ENCODE data around the gene CARD19. TPM values are rescaled to one million over a fixed set of nuclear protein-coding genes. Genes with fewer than 3 reads are reported as not detected.

Gene CARD19
- total RNA-seq, 1 donor: 221 TPM

DNA sequence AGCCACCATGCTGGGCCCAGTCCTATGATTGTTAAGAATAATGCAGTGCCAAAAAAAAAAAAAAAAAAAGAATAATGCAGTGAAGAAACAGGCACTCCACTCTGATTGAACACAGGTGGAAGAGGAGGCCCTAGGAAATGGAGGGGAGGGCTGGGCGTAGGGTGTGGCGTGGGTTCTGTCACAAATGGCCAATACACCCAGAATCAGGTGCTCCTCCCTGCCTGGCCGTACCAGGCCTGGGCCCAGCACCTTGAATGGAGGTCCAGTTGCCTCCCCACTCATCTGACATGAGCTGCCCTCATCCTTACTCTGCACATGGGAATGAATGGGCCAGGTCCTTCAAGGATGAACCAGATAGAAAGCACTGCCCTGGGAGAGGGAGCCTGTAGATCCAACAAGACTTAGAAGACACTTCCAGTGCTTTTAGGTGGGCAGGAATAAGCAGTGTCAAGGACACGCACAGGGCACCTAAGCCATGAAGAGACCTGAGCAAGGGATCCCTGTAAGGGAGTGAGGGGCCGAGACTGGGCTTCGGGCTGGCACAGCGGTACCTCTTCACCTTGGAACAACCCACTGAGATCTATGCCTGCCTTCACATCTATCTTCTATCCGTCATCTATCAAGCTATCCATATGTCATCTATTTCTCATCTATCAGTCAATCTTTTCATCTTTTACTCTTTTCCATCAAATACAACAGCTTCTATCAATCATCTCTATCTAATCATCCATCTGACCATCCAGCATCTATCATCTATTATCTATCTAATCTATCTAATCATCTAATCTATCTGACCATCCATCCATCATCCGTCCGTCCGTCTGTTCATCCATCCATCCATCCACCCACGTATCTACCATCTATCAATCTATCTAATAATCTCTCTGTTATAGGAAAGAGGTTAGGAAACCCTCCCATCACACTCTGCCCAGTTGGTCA, 22.2 kb downstream of the CARD19 start:
- DNase-seq (ENCODE audit: low read depth in 2 of 3, low spot score in 2 of 3): no peak

DNA sequence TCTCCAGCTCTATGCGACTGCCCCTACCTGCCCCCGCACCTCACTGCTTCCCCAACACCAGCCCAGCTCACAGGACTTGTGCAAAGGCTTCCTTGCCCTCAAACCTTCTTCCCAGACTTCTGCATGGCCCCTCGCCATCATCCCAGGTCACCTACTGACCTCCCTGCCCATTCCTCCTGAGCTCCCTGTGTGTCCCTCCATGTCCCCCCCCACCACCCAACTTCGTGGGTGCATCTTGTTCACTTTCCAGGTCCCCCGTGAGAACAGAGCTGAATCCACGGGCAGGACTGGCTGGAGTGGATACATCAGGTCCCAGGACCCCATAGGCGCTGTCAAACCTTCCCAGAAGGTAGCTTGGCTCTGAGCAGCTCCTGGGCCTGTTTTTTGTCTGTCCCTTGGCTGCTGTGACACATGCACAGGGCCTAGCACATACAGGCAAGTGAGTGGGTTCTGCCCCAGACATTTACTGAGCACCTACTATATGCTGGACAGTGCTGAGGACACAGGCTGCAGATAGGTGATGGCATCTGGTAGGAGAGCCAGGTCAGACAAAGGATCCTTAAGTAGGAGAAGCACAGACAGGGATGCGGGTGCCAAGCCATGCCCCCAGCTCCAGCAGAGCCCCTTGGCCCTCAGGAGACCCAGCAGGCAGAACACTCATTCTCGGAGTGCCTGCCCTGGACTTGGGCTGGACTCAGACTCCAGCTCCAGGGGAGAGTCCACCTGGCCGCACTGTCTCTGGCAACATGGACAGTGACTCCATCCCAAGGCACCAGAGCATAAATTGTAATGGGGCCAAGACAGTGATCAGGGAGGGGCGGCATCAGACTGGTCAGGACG, 23.1 kb downstream of the CARD19 start:
- DNase-seq (ENCODE audit: low read depth in 2 of 3, low spot score in 2 of 3): no peak

DNA sequence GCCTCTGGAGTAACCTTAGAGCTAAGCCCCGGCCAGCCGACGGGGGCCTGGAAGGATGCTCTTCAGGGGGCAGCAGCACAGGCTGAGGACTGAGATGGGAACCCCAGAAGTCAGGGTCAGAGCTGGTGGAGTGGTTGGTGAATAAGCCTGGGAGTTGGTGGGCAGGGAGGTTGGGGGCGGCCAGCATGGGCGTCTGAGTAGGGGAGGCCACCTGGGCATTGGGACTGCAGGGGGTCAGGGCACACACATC, 23.6 kb downstream of the CARD19 start:
- DNase-seq (ENCODE audit: low read depth in 2 of 3, low spot score in 2 of 3): no peak

DNA sequence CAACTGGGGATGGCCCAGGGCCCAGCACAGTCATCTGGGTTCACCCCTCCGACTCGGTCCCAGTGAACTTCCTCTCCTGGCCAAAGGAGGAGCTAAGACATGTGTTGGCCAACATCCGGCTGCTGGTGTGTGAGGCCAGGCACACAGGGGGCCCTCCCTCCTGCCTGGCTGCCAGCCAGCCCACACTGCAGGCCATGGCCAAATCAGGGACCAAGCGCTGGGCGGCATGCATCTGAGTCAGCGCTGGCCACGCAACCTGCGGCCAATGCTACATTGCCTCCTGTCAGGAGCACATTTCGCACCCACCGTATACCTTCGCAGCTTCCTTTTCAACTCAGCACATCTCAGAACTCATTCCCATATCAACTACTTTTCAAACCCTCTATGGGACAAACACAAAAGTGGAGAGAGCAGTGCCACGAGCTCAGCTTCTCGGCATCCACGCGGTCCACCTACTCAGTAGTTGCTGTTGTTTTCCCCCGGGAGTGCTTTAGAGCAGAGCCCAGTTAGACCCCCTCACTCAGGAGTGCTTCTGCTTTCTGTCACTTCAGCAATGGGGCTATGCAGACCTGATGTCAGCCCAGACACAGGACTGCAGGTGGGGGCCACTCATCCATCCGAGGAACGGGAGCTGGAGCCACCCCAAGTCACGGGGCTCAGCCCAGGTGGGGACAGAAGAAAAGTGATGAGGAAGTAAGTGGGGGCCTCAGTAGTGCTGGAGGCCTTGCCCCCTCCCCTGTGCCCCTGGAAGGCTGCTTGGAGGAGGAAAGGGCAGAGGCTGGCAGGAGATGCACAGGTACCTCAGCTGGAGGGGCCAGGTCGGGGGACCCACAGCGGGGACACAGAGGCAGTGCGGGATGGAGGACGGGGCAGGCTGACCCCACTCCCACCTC, 24.2 kb downstream of the CARD19 start:
- peak in 2 of 3 donors; percentile 85 to 89 for DNase-seq (ENCODE audit: low read depth in 2 of 3, low spot score in 2 of 3)

DNA sequence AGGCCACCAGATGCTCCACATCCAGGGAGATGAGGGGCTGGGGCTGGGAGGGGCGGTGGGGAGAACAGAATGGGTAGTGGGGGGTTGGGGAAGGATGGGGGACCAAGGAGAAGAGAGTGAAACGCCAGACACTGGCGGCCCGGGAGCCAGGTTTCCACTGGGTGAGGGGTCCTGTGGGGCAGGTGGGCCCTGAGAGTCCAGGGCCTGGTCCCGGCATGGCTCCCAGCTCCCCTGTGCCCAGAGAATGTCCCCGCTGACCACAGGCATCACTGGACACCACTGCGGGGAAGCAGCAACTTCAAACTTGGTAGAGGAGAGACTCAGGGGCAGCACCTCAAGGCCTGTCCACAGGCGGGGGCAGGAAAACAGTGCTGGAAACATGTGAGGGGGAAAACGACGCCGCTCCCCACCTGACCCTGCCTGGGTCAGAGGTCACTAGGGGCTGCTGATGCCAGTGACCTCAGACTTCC, 24.9 kb downstream of the CARD19 start:
- DNase-seq (ENCODE audit: low read depth in 2 of 3, low spot score in 2 of 3): no peak

DNA sequence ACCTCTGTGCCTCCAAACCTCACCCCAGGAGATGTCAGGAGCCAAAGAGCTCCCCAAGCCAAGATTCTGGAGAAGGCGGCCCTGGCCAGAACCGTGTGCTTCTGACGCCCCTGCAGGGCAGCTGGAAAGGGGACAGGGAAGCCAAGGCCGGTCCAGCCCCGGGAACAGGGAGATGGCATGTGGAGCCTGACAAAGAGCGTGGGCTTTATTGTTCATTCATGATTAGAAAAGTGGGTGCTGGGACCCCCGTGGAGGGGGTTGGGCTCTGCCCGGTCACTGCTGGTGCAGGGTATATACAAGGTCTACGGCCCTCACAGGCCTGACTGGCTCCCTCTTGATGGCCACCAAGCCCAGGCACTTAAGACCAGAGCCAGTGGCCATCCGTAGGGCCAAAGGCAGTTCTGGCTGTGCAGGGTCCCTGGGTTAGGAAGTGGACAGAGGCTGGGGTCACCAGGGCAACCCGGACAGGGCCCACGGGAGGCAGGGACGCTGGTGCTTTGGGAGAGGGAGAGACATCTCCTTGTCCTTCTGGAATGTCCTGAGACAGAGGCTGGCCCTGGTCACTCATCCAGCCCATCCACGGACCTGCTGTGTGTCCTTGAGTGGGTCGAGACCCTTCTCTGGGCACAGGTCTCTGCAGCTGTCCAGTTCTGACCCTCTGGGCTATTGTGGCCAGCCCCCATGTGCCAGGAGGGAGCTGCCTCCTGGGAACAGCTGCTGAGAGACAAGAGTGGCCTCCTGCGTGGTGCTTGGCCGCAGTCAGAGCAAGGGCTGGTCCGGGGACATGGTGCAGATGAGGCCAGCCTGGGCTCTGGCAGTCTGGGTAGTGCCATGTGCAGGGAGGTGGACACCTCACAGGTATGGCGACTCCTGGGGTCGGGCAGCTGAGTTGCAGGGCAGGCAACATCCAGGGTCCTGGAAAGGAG, 25.6 kb downstream of the CARD19 start:
- no peak for DNase-seq (ENCODE audit: low read depth in 2 of 3, low spot score in 2 of 3)

DNA sequence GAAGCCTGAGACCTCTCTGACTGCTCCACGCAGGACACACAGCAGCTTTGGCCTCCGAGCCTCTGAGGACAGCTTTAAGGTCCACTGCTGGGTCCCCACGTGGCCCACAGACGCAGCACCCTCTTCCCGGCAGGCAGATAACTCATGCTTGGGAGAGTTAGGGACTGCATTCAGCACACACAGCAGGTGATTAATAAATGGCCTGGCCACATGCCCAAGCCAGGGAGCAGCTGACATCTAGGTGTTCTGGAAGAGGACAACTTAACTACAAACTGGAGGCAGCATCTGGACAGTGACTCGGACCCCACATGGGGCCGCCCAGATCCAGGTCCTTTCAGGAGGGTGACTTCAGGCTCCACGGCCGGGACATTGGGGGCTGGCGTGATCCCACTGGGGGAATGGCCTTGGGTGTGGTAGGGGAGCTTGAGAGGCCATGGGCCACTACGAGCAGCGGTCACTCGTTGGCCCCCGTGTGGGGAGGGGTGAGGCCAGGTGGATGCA, 26.8 kb downstream of the CARD19 start:
- DNase-seq (ENCODE audit: low read depth in 2 of 3, low spot score in 2 of 3): no peak

DNA sequence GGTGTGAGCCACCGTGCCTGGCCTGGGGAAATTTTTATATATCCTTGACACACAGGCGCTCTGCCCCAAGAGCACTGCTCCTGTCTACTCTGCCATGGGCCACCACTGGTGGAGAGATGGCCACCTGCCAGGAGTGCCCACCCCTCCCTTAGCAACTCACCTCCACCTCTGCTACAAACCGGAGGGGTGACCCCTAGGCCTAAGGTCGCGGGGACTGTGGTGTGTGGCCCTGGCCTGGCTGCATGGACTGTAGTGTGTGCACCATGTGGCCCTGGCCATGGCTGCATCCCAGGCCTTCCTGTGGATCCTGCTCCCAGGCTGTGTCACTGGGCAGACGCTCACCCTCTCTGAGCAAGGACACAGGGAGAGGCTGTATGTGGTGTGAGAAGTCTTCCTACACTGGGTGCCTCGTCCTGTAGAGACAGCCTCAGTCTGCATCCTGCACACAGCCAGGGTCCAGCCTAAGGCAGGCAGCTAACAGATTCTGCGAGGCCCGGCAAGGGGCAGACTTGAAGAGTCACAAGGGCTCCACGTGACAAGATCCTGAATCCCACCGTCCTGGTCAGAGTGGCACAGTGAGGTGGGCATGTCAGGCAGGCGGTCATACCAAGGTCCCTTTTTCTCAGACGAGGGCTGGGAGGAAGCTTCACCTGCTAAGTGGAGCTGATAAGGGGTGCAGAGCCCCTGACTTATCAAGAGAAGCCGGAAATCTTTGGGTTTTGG, 27.7 kb downstream of the CARD19 start:
- no peak for DNase-seq (ENCODE audit: low read depth in 2 of 3, low spot score in 2 of 3)

DNA sequence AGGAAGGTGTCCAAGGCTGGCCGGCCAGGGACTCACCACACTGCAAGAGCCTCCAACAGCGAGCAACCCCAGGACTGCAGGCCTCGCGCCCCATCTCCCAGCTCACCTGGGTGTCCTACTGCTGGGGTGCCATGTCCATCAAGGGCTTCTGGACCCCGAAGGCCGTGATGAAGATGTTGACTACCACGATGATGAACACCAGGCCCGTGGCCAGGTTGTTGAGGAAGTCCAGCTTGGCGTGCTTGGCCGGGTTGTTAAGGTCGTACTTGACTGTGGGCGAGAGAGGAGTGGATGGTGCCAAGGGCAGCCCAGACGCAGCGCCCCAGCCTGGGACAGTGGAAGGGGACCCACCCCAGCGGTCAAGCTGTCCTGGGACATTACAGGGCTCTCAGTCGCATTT, 28.8 kb downstream of the CARD19 start:
- DNase-seq (ENCODE audit: low read depth in 2 of 3, low spot score in 2 of 3): no peak

DNA sequence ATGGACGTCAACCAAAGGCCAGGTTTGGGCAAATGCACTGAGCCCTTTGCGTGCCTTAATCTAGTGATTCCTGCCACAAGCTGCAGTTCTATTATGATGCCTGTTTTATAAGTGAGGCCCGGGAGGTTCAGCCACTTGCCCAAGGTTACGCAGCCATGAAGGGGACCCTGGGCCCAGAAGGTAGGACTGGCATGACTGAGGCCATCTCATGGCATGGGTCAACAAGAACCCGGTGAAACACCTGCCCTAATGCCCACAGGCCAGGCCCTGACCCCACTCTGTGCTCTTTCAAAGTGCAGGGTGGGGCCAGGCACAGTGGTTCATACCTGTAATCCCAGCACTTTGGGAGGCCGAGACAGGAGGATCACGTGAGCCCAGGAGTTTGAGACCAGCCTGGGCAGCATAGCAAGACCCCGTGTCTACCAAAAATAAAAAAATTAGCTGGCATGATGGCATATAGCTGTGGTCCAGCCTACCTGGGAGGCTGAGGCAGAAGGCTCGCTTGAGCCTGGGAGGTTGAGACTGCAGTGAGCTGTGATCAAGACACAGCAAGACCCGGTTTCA, 29.4 kb downstream of the CARD19 start:
- no peak for DNase-seq (ENCODE audit: low read depth in 2 of 3, low spot score in 2 of 3)

DNA sequence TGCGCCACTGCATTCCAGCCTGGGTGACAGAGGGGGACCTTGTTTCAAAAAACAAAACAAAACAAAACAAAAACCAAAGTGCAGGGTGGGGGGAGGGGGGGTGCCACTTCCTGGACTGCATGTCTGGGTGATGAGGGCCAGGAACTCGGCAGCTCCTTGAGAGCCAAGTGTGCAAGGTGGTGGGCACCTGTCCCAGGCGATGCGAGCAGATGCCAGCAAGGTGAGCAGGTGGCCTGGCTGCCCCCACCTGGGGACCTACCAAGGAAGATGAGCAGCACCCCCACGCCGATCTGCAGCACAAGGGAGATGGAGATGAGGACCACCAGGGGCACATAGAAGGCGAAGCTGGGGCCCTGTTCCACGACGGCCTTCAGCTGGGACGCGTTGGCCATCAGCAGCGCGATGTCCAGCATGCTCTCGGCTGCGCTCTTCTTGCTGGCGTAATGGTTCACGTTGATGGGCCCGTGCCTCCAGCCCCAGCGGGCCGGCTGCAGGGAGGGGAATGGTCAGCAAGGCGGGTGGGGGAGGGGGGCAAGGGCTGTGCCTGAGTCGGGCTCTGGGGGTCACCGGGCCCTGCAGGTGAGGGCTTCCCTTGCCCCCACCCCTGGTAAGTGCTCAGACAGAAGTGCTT, 30.2 kb downstream of the CARD19 start:
- DNase-seq (ENCODE audit: low read depth in 2 of 3, low spot score in 2 of 3): no peak

DNA sequence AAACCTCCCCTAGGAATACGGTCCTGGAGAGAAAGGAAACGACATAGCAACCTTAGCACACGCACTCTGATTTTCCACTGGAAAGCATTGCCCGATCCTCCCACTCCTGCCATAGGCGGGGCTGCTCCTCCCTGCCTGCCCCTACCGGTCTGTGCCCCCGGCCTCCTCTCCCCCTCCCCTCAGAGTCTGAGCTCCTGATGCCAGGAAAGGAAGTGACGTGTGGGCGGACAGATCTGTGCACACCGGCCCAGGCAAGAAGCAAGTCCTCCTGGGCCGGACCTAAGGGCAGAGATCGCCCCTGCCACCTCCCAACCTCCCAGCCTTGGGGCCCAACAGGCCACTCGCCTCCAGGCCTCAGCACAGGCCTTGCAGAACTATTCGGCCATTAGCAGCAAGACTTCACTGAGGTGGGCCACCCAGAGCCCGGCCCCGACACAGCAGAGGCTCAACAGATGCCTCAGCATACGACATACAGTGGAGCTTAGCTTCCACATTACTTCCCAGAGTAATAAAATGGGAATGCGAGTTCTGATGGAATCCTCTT, 30.9 kb downstream of the CARD19 start:
- DNase-seq (ENCODE audit: low read depth in 2 of 3, low spot score in 2 of 3): no peak

DNA sequence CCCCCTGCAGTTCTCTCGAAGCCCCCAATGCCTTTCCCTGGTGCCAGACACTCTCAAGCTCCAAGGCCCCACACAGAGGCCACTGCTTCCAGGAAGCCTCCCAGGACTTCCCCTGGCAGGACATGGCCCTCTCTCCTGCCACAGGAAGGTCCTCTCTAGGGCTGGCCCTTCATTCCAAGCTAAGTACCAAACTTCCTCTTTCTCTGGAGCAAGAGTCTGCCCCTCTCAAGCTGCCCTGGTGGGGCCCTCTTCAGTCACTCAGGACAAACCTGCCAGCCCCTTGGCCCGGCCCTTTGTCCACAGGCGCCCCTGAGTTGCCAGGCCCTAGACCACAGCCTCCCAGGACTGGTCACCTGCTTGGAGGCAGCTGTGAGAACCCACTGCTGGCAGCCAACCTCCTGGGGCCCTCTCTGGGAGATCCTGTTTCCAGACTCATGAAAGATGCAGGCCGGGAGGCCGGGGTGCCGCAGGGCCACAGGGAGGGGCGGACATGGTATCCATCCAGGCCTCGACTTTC, 31.4 kb downstream of the CARD19 start:
- no peak for DNase-seq (ENCODE audit: low read depth in 2 of 3, low spot score in 2 of 3)

DNA sequence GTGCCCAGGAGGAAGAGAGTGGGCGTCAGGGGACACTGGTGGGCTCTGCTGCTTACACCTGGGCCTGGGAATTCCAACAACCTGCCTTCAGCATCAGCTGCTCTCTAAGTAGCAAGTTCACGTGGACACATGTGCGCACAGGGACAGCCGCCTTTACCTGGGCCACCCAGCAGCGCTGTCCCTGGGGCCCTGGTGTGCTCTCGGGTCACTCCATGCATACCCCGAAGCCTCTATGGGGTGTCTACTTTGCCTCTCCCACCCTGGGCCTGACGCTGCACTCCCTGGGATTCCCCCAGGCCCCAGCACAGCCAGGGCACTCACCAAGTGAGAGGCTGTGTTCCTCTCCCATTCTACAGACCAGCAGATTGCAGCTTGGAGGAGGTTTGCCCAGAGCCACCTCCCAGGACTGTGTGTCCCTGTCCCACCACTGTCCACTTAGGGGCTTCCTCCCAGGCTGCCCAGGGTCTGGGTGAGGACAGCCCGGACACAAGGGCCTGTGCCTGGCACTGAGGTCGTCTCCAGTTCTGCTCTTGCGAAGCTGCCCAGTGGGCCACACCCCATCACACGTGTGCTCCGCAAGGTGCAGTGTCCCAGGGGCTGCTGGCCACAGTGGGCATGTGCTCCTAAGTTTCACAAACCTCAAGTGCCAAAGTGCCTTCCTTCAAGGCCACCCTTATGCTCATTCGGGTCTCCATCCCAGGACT, 32.1 kb downstream of the CARD19 start:
- DNase-seq (ENCODE audit: low read depth in 2 of 3, low spot score in 2 of 3): no peak

DNA sequence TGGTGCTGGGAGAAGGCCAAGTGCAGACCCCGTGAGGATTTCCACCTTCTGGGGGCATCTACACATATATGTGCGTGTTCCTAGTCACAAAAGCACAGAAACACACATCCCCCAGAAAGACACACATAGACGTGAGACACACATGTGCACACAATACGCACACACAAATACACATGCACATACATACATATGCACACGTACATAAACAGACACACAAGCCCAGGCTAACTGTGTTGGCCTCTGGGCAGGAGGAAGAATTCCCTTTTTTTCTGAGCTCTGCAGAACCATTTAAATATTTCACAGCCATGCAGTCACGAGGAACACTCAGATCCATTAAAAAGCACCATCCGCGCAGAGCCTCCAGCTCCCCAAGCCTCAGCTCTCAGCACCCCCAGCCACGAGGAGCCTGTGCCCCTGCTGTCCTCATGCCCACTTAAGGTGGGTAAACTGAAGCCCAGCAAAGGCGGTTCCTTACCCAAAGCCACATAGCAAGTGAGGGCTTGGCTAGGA, 32.8 kb downstream of the CARD19 start:
- no peak for DNase-seq (ENCODE audit: low read depth in 2 of 3, low spot score in 2 of 3)

DNA sequence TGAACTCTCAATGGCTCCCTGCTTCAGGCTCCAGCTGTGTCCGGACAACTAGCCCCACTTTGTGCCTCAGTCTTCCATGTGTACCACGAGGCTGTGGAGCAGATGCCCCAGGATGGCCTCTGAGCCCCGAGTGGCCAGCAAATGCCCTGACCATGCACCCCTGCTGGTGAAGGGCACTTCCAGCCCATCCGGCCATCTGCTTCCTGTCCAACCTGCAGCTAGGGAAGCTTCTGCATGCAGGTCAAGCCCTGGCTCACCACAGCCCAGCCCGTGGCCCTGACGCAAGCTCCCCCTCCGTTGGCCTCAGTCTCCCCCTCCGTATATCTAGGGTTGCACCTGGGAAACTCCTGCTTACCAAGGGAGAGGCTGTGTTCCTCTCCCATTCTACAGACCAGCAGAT, 33.3 kb downstream of the CARD19 start:
- DNase-seq (ENCODE audit: low read depth in 2 of 3, low spot score in 2 of 3): no peak
